GM12864 (cell line): ENCODE measurements around the gene HPD.

Experiments used
- DNase-seq: peaks from one replicate; pipeline ENCODE4 v3.0.0-alpha.2; 2011; ENCODE audit warnings: low read depth
- H3K4me3 ChIP-seq: 2 replicates; pipeline ENCODE4 v1.5.1; 2011; ENCODE audit warnings: mild to moderate bottlenecking, low read depth, low read length, control low read depth
- TF ChIP-seq, protein P1 (sequence below): IDR thresholded peaks from 2 replicates; pipeline ENCODE4 v1.5.1; 2011; ENCODE audit warnings: low read depth, mild to moderate bottlenecking, moderate library complexity, low read length, control low read depth, inconsistent platforms; ENCODE audit errors: missing control alignments

HPD gene

DNA sequence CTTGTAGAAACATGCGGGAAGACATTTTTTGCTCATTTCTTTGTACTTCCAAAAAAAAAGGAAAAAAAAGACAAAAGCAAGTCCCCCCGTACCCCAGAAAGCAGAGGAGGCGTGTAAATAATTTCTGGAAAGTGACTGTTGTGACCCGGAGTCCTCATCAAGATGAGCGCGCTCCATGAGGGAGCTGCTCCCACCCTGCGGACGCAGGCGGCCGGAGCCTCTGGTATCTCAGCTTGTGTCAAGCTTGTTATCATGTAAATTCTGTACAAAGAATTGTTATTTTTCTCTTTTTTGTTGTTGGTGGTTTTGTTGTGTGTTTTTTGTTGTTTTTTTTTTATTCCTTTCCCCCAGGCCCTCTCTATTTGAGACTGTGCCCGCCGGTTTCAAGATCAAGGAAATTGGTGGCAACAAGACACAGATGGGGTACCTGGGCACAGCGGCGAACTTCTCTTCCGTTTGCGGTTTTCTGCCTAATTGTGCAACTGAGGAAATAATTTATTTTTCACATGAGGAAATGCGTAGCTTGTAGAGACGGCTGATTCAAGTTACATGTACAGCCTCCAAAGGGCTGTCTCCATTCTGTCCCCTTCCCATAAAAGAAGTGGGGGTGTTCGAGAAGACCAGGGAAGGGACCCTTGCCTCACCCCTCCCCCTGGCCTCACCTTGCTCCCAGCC is 27.0 kb downstream of the HPD start:
- DNase-seq: no peak
- H3K4me3 ChIP-seq: no peak overlapping the region
- TF ChIP-seq, protein P1, sequence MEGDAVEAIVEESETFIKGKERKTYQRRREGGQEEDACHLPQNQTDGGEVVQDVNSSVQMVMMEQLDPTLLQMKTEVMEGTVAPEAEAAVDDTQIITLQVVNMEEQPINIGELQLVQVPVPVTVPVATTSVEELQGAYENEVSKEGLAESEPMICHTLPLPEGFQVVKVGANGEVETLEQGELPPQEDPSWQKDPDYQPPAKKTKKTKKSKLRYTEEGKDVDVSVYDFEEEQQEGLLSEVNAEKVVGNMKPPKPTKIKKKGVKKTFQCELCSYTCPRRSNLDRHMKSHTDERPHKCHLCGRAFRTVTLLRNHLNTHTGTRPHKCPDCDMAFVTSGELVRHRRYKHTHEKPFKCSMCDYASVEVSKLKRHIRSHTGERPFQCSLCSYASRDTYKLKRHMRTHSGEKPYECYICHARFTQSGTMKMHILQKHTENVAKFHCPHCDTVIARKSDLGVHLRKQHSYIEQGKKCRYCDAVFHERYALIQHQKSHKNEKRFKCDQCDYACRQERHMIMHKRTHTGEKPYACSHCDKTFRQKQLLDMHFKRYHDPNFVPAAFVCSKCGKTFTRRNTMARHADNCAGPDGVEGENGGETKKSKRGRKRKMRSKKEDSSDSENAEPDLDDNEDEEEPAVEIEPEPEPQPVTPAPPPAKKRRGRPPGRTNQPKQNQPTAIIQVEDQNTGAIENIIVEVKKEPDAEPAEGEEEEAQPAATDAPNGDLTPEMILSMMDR: no peak

DNA sequence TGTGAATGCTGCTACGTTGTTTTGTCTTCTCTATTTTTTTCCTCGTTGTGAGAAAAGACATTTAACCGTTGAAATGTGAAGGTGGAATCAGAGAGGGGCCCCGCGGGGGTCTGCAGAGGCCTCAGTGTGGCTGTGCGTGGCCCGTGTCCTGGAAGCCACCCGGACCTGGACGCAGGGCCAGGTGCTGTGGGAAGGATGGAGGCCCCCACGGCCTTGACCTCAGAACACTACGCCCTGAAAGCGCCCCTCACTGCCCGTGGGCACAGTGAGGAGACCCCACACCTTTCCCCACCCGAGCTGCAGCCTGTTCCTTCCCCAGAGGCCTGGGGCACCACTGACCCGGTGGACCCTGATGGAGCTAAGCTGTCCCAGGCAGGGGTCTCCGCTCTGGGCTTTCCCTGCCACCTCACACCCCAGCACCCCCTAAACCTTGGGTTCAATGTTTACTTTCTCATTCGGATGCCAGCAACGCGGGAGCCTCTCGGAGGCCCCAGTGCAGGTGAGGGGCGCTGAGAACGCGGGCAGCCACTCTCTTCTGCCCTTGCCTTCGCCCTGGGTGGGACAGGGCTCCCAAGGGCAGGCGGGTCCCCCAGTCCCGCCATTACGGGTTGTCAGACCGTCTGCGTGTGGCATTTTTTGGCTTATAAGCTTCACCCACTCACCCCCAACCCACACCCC is 27.9 kb downstream of the HPD start:
- TF ChIP-seq, protein P1: no peak
- DNase-seq: no peak
- no peak overlapping the region for H3K4me3 ChIP-seq

DNA sequence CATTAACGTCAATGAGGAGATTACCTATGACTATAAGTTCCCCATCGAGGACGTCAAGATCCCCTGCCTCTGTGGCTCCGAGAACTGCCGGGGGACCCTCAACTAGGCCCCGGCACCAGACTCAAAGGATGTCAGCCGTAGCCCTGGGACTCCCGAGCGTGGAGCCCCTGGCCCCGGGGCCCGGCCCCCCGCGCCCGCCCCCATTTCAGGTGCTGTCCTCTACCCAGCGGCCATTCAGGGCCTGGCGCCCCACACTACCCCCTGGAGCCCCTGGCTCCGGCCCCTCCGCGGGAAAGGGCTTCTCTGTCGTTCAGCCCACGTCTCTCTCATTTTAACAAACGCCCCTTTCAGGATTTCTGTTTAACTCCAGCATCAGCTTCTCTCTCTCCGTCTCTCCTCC is 28.5 kb downstream of the HPD start:
- TF ChIP-seq, protein P1: no peak
- no peak for DNase-seq
- no peak overlapping the region for H3K4me3 ChIP-seq

DNA sequence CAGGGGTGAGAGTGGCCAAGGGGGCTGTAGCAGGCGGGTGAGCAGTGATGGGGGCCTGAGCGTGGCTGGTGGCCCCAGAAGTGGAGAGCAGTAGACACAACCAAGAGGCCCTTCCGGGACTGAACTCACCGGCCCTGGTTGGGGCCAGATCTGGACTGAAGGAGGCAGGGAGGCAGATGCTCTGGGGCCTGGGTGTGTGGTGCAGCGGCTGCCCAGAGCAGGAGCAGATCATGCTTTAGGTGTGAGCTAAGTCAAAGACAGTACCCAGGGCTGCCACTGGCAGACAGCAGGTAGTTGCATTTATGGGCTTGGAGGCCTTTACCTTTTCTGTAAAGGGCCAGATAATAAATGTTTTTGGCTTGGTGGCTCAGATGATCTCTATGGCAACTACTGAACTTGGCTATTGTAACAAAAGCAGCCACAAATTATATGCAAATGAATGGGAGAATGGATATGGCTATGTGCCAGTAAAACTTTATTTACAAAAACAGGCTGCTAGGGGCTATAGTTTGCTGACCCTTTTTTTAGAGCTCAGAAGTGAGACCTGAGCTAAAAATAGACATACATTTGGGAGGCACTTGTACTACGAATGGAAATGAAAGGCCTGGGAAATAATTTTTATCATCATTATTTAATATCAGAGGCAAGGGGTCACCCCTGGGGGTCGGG is 29.3 kb downstream of the HPD start:
- TF ChIP-seq, protein P1: no peak
- no peak overlapping the region for H3K4me3 ChIP-seq
- no peak for DNase-seq

DNA sequence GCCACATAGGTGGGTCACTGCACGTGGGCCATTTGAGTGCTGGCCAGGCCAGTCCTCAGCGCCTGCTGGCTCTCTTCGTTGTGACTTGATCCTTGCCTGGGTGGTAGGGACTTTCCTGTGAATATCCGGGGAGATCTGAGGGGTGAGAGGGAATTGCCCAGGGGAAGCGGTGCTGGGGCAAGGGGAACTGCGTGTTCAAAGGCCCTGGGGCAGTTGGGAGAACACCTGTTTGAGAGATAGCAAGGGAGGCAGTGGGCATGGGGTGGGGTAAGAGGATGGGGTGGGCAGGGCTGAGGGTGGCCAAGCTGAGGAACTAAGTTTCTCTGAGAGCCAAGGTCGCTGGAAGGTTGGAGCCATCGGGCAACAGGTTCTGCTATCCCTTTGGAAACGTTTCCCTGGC is 29.8 kb downstream of the HPD start:
- H3K4me3 ChIP-seq: no peak overlapping the region
- no peak for DNase-seq
- TF ChIP-seq, protein P1: no peak

DNA sequence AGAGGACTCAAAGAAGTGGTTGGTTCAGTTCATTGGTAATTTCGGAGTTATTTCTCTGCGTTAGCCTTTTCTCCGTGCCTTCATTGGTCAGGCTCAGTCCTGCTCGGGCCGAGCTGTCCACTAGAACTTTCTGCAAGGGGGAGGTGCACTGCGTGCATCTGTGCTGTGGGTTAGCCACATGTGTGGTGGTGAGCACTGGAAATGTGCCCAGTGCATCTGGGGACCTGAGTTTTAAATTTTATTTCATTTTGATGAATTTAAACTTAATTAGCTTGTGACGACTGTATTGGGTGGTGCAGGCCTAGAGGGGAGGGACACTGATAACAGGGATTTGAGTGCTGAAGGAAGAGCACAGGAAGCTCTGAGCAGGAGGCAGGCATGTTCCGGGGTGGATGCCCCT is 30.4 kb downstream of the HPD start:
- TF ChIP-seq, protein P1: no peak
- no peak for DNase-seq

More for the DNA sequence above, 30.4 kb downstream of the HPD start:
- no peak overlapping the region for H3K4me3 ChIP-seq
